NCI-H128 (cell line): ENCODE results near the gene STYXL2.

Experiments used
- DNase-seq: peaks from one replicate; lab custom pipeline; 2025; ENCODE audit not compliant: unreplicated experiment; lab: John Stamatoyannopoulos, UW

Gene STYXL2

DNA sequence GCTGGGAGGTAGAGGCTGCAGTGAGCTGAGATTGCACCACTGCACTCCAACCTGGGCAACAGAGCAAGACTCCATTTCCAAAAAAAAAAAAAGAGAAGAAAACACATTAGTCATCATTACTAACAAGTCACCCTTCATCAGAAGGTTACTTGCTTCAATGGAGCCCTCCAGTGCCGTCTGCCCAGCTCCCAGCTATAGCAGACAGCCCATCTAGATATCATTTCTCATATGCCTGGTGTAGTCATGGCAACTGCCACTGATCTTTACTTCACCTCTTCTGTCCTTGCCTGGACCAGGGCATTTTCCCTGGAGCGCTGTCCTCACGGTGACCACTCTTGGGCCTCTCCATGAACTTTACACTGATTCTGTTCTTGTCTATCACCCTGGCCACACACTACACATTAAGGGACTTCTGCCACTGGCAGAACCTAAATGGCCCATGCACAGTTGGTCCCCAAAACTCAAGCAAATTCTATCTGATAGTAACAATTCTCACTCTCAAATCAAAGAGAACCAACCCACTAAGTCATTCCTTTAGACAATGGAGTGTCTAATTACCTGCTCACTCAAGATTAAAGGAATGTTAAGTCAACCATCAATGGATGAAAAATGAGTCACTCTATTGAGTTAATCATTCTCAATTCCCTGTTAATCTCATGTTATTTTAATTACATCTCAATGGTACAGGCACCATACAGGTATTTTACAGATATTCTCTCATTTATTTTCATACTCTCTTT, 16.6 kb upstream of the STYXL2 start:
- DNase-seq, result no peak

- DNase-seq, result no peak
Measured at GRCh38 chr1:167077868-167078210, 16.0 kb upstream of the STYXL2 start.

- DNase-seq, result no peak
Measured at GRCh38 chr1:167081594-167082156, 12.2 kb upstream of the STYXL2 start.

DNA sequence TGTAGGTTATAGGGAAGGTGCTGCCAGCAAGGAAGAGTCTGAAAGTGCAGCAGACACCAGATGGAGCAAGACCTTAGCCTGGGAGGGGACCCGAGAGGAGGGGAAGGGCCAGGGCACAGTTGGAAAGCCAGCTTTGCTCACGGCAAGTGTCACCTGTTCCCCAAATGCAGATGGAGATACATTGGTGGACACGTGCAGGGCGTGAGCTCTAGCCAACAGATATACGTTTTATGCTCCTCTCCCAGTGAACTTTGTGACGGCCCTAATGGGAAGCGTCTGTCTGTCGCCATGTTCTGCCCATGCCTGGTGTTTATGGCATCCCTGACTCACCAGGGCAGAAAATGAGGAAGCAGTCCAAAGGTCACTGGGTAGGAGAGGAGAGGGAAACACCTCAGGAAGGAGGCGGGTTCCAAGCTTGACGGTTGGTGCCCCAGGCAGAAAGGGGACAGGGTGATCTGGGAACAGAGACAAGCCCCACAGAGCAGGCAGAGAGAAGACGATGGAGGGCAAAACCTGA, 11.3 kb upstream of the STYXL2 start:
- no peak for DNase-seq

- no peak for DNase-seq
Measured at GRCh38 chr1:167083066-167083665, 10.7 kb upstream of the STYXL2 start.

GRCh38 chr1:167083871-167084270, 10.0 kb upstream of the STYXL2 start:
- DNase-seq, result no peak

GRCh38 chr1:167084757-167085156, 9.1 kb upstream of the STYXL2 start:
- no peak for DNase-seq

DNA sequence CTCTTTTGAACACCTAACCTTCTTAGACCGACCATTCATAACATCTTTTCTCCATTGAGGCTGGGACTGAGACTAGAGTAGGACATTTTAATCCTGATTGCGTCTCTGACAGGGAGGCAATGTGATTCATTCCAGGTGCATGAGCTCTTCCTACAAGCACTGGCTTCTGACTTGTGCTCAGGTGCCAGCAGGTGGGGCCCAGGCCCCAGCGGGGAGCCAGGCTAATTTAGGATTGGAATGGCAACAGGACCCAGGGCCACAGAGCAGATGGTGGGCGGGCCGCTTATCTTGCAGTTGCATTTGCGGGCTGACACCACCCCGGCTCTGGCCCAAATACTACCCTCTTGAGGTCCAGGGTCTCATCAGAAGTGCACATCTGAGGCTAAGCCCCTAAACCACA, 7.8 kb upstream of the STYXL2 start:
- no peak for DNase-seq

DNA sequence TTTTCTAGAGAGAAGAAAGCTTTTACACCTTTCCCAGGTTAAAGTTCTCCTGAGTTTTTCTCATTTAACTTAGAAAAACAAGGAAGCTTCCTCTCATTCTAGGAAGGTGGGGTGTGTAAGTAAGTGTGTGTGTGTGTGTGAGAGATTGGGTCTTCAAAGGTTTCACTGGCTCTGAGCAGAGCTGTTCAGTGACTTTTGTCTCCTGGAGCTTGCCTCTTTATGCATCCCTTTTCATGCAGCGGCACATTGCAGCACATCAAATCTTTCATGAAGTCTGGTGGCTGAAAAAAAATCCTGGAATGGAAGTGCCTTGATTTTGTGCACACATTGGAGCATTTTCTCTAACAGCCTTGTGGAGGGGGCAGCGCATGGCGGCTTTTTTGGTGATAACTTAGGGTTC, 7.1 kb upstream of the STYXL2 start:
- no peak for DNase-seq

DNA sequence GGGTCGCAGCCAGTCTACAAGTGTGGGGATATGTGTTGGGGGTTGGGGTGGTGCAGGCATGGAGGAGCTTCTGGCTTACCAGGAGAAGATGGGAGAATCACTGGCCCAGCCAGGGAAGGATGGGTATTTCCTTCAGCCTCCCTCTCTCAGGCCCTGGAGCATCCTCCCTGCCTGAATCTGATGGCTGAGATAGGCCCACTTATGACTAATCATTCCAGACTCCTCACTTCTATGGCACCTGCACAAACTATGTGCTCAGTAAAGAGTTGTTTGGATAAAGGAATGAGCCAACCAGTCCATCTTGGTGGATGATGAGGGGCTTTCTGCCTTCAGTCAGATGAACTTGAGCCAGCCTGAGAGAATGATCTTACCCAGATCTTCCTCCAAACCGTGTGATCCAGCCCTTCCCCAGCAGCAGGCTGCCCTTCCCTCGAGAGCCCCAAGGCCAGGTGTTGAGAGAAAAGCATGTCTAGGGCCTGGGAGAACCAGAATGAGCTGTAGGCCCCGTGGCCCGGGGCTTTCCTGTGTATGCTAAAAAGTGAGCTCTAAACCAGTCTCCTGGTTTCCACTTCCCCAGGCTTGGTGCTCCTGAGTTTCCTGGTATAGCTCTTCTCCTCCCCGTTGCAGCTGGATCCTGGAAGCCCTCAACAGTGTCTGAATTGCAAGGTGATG, 5.0 kb upstream of the STYXL2 start:
- no peak for DNase-seq

- no peak for DNase-seq
Measured at GRCh38 chr1:167089939-167090313, 3.9 kb upstream of the STYXL2 start.

GRCh38 chr1:167090314-167090942, 3.4 kb upstream of the STYXL2 start, which contains the start of gene GPA33:
TSS of gene GPA33 (minus strand) at chr1:167090377. CDS start at chr1:167090287, 90 bp downstream.
- DNase-seq, result no peak

DNA sequence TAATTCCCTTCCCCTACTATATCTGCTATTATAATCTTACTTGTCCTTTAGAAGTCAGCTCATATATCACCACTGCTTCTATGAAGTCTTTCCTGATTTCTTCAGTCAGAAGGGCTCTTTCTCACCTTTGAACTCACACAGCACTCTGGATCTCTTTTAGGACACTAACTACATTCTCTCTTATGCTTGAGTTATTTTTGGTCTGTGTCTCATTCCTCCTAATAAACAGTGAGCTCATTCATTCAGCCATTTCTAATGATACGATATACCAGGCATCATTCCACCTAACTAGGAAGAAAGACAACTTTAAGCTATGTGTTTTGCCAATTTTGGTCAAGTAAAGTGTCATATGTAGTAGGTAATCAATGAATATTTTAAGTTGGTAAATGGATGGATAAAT, 1.2 kb upstream of the STYXL2 start:
- no peak for DNase-seq

GRCh38 chr1:167094690-167095089, 815 bp downstream of the STYXL2 start:
- DNase-seq, result no peak

DNA sequence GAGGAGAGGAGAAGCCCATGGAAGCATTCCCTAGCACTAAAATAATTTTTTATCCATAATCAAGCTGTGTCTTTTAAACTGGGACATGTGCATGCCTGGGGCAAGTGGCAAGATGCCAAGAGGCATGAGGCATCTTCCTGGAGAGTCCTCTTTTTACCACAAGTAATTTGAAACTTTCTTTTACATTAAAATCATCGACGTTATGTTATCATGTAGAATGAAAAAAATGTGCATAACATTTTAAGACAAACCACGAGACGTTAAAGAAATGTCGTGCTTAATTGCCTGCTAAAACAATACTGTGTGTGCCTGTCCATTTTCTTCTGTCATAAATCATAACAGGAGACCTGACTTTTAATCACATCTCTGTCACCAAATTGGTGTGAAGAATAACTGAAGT, 1.5 kb downstream of the STYXL2 start:
- DNase-seq, result no peak

- no peak for DNase-seq
Measured at GRCh38 chr1:167099851-167100250, 6.0 kb downstream of the STYXL2 start.

DNA sequence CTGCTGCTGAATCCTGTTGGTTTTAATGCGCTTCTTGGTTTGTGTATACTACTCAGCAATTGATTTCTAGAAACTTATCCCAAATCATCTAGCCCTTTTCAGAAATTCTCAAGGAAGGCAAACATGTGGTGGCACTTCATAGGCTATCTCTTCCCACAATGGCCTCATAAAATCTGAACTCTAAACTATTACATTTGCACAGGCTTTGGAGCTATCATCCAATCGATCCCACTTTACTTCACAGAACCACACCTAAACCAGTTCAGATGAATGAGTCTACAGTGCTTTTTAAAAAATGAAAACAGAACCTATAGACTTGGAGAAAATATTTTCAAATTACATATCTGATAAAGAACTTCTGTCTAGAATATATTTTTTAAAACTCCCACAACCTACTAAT, 6.9 kb downstream of the STYXL2 start:
- no peak for DNase-seq

- DNase-seq, result no peak
Measured at GRCh38 chr1:167101754-167102153, 7.9 kb downstream of the STYXL2 start.

DNA sequence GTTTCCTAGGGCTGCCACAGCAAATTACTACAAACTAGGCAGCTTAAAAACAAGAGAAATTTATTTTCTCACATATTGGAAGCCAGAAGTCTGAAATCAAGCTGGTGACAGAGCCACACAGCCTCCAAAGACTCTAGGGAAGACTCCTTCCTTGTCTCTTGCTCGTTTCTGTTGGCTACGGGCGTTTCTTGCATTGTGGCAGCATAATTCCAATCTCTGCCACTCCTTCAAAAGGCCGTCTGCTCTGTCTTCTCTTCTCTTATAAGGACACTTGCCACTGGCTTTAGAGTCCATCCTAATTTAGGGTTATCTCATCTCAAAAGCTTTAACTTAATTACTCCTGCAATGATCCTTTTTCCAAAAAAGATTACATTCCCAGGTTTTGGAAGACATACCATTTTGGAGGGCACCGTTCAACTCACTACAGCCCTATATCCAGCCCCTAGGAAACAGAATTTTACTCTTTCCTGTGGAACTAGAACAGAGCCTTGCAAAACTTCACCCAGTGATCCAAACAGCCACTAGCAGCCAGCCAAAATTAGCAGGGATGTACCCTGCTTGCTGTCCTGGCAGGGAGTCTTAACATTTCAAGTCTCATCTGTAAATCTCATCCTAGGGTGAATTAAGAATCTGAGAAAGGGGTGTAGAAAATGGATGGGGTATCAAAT, 9.2 kb downstream of the STYXL2 start:
- DNase-seq, result no peak

DNA sequence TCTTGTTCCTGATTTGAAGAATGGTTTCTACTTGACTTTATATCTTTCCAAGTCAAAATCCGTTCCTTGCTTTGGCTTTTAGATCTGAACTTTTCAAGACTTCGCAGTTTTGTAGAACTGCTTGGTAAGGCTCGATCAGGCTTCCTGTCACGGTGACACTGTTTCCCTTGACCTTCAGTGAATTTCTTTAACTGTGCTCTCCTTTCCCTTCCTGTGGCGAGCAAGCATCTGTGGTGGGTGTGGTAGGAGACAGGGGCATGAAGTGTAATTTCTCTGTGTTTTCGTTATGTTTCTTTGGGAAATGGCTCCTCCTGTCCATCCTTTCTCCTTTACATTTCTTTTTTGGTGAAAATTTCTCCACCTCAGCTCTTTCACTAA, 10.4 kb downstream of the STYXL2 start:
- DNase-seq, result no peak
